Sigmoid colon (tissue), 7 donors: Measurements from ENCODE around the gene SLC39A9. TPM values are rescaled to one million over a fixed set of nuclear protein-coding genes. Genes with fewer than 3 reads are reported as not detected.

Experiments
- DNase-seq: peaks from one replicate; pipeline ENCODE4 v3.0.0-alpha.2; 2019
- H3K27ac ChIP-seq, 4 donors: fragments of 200-600 bp; sonication (generic); one replicate each; pipeline ENCODE4 v1.5.1; 2016 to 2019; ENCODE audit warnings: mild to moderate bottlenecking in 1 of 4
- H3K27me3 ChIP-seq, 3 donors: fragments of 200-600 bp; sonication (generic); one replicate each; pipeline ENCODE4 v1.5.1; 2019; ENCODE audit warnings: mild to moderate bottlenecking in 1 of 3
- H3K36me3 ChIP-seq, 4 donors: fragments of 200-600 bp; sonication (generic); one replicate each; pipeline ENCODE4 v1.5.1; 2016 to 2019
- H3K4me1 ChIP-seq, 4 donors: fragments of 200-600 bp; sonication (generic); one replicate each; pipeline ENCODE4 v1.5.1; 2017 to 2019
- H3K4me3 ChIP-seq, 4 donors: fragments of 200-600 bp; sonication (generic); one replicate each; pipeline ENCODE4 v1.5.1; 2017 to 2019; ENCODE audit warnings: mild to moderate bottlenecking in 2 of 4, moderate library complexity in 1 of 4
- H3K9me3 ChIP-seq, 4 donors: fragments of 200-600 bp in 3 of 4; sonication (generic) in 3 of 4; one replicate each; pipeline versions ENCODE4 v1.5.1 to v1.6.1; 2013 to 2019
- CTCF ChIP-seq, 4 experiments: fragments of 450-650 bp in 3 of 4; fragments of 200-600 bp in 1 of 4; IDR thresholded peaks; one replicate each; pipeline ENCODE4 v1.5.1; 2016 to 2019; ENCODE audit warnings: antibody characterized with exemption in 4 of 4, mild to moderate bottlenecking in 3 of 4, moderate library complexity in 2 of 4
- EP300 ChIP-seq, 4 donors: sonication (generic); formaldehyde crosslinking; IDR thresholded peaks; one replicate each; pipeline ENCODE4 v1.6.1; 2017; ENCODE audit warnings: antibody characterized with exemption in 4 of 4
- POLR2A ChIP-seq, 2 donors: fragments of 450-650 bp; IDR thresholded peaks; one replicate each; pipeline ENCODE4 v1.6.1; 2016; ENCODE audit warnings: antibody characterized with exemption in 2 of 2, mild to moderate bottlenecking in 2 of 2, moderate library complexity in 2 of 2
- POLR2AphosphoS5 ChIP-seq, 4 donors: sonication (generic); formaldehyde crosslinking; IDR thresholded peaks; one replicate each; pipeline ENCODE4 v1.6.1; 2017; ENCODE audit warnings: antibody characterized with exemption in 4 of 4
- WGBS, 2 donors: extraction: QIAGEN DNeasy Blood & Tissue Kit; methylation state at CpG; one replicate each; pipeline ENCODE4 v1.1.7; 2013; 5-methylcytosine and 5-hydroxymethylcytosine counted together
- intact Hi-C: fragments of 100-400 bp; cut with DNase I; formaldehyde crosslinking; loops from one replicate; pipeline ENCODE4 v1.15.1; 2023
- polyA plus RNA-seq, 3 donors: library from polyadenylated mRNA; stranded (reverse); fragments of 200-250 nt; gene quantifications; one replicate each; pipeline ENCODE4 v1.2.3, GENCODE V29; 2013
- total RNA-seq, 4 donors: library from RNA; depleted of rRNA; stranded (reverse); fragments of >200 nt; gene quantifications; one replicate each; pipeline ENCODE4 v1.1.0, GENCODE V29; 2016
- donor health status: healthy with polysubstance abuse.
- donor health status: Bipolar disorder and iron deficiency.
- donor health status: healthy.

The SLC39A9 gene
- total and polyA plus RNA-seq, 7 donors = 11.4 to 47.4 (median 39.0) TPM

GRCh38 chr14:69459122-69459521 is 60.6 kb downstream of the SLC39A9 start:
- no peak for TF ChIP-seq EP300 (IDR thresholded peaks at IDR 0.05)
- no peak for TF ChIP-seq CTCF (IDR thresholded peaks at IDR 0.05)
- no peak for TF ChIP-seq POLR2AphosphoS5 (IDR thresholded peaks at IDR 0.05)
- no peaks in the 10 kb centered on the region for H3K4me1 ChIP-seq
- WGBS, 2 donors = 62 to 83% methylated on average over 1 of the region's 1 CpG
- H3K27ac ChIP-seq = no peak overlapping the region
- H3K27me3 ChIP-seq = no peaks in the 10 kb centered on the region
- peaks cover 4 to 62% (median 15%) of the 10 kb centered on the region in 4 donors for H3K36me3 ChIP-seq
- intact Hi-C loops = loop anchor here (2.0 kb wide), 1 partner anchor 60 kb away; the partner anchor contains the start of genes ERH and SLC39A9
- no peaks in the 10 kb centered on the region for H3K9me3 ChIP-seq
- no peak overlapping the region for H3K4me3 ChIP-seq
- DNase-seq = no peak

GRCh38 chr14:69460093-69460701 is 61.7 kb downstream of the SLC39A9 start:
- TF ChIP-seq POLR2AphosphoS5 (IDR thresholded peaks at IDR 0.05) (peak in 3 of 4 donors; percentile 40 to 60 (median 57)), EP300 (IDR thresholded peaks at IDR 0.05) (no peak), CTCF (IDR thresholded peaks at IDR 0.05) (peak; percentile 51 to 70 (median 66))
- peak; percentile 77 for DNase-seq
- Histone ChIP-seq H3K4me1 (no peaks in the 10 kb centered on the region), H3K27me3 (no peaks in the 10 kb centered on the region), H3K4me3 (no peak overlapping the region), H3K9me3 (no peaks in the 10 kb centered on the region), H3K36me3 (peaks cover 4 to 52% (median 15%) of the 10 kb centered on the region in 4 donors), H3K27ac (peak overlapping the region in 2 of 4 donors; percentile 28 to 38)
- intact Hi-C loops = loop anchor here (1.0 kb wide), 1 partner anchor 218 kb away; no protein-coding TSS in a partner anchor
- 25 to 29% methylated on average over 4 of the region's 4 CpGs for WGBS, 2 donors

- TF ChIP-seq POLR2A (IDR thresholded peaks at IDR 0.05) (no peak), CTCF (IDR thresholded peaks at IDR 0.05) (no peak), POLR2AphosphoS5 (IDR thresholded peaks at IDR 0.05) (no peak), EP300 (IDR thresholded peaks at IDR 0.05) (no peak)
- intact Hi-C loops = no loop called here
- Histone ChIP-seq H3K9me3 (no peaks in the 10 kb centered on the region), H3K27me3 (no peaks in the 10 kb centered on the region), H3K27ac (no peak overlapping the region), H3K4me3 (no peak overlapping the region), H3K36me3 (peaks cover 0 to 10% (median 0%) of the 10 kb centered on the region in 4 donors), H3K4me1 (no peaks in the 10 kb centered on the region)
- DNase-seq = no peak
Measured at GRCh38 chr14:69464379-69464778, 65.9 kb downstream of the SLC39A9 start.

GRCh38 chr14:69464829-69465228 is 66.3 kb downstream of the SLC39A9 start:
- no peaks in the 10 kb centered on the region for H3K9me3 ChIP-seq
- no peak overlapping the region for H3K4me3 ChIP-seq
- WGBS, 2 donors = 87 to 92% methylated on average over 6 of the region's 6 CpGs
- intact Hi-C loops = no loop called here
- no peak for DNase-seq
- H3K27me3 ChIP-seq = no peaks in the 10 kb centered on the region
- no peaks in the 10 kb centered on the region for H3K4me1 ChIP-seq
- H3K27ac ChIP-seq = no peak overlapping the region
- no peak for TF ChIP-seq POLR2A (IDR thresholded peaks at IDR 0.05)
- no peak for TF ChIP-seq EP300 (IDR thresholded peaks at IDR 0.05)
- TF ChIP-seq CTCF (IDR thresholded peaks at IDR 0.05) = no peak
- no peak for TF ChIP-seq POLR2AphosphoS5 (IDR thresholded peaks at IDR 0.05)
- peaks cover 0 to 9% (median 0%) of the 10 kb centered on the region in 4 donors for H3K36me3 ChIP-seq

- H3K27ac ChIP-seq = no peak overlapping the region
- no peak for DNase-seq
- no peaks in the 10 kb centered on the region for H3K9me3 ChIP-seq
- 45 to 70% methylated on average over 2 of the region's 2 CpGs for WGBS, 2 donors
- H3K4me3 ChIP-seq = no peak overlapping the region
- no peaks in the 10 kb centered on the region for H3K4me1 ChIP-seq
- no peaks in the 10 kb centered on the region for H3K27me3 ChIP-seq
- intact Hi-C loops = no loop called here
- no peaks in the 10 kb centered on the region for H3K36me3 ChIP-seq
- TF ChIP-seq EP300 (IDR thresholded peaks at IDR 0.05) = no peak
- no peak for TF ChIP-seq CTCF (IDR thresholded peaks at IDR 0.05)
- TF ChIP-seq POLR2AphosphoS5 (IDR thresholded peaks at IDR 0.05) = no peak
- TF ChIP-seq POLR2A (IDR thresholded peaks at IDR 0.05) = no peak
Measured at GRCh38 chr14:69468949-69469348, 70.5 kb downstream of the SLC39A9 start.
